HG03439 (cell line): ENCODE data around the gene OTOR.

ENCODE experiments used
- ATAC-seq: cut with Tn5 transposase; IDR thresholded peaks from one replicate; pipeline ENCODE4 v1.9.1; 2021; ENCODE audit warnings: mild to moderate bottlenecking, moderate library complexity; ENCODE audit not compliant: unreplicated experiment

Gene OTOR

GRCh38 chr20:16748308-16748900, at the start of gene OTOR:
TSS of gene OTOR (plus strand) at chr20:16748358. CDS start at chr20:16748402, 44 bp downstream.
- no peak for ATAC-seq

- no peak for ATAC-seq
Observed at GRCh38 chr20:16699293-16699692, 48.9 kb upstream of the OTOR start.

GRCh38 chr20:16701296-16701695, 46.9 kb upstream of the OTOR start:
- ATAC-seq: no peak

GRCh38 chr20:16703570-16703969, 44.6 kb upstream of the OTOR start:
- ATAC-seq: no peak

- no peak for ATAC-seq
Observed at GRCh38 chr20:16707674-16708073, 40.5 kb upstream of the OTOR start.

GRCh38 chr20:16708602-16709001, 39.6 kb upstream of the OTOR start:
- ATAC-seq: no peak

- ATAC-seq: no peak
Observed at GRCh38 chr20:16709017-16709416, 39.1 kb upstream of the OTOR start.

GRCh38 chr20:16710781-16711180, 37.4 kb upstream of the OTOR start:
- ATAC-seq: no peak

- ATAC-seq: no peak
Observed at GRCh38 chr20:16711661-16712258, 36.4 kb upstream of the OTOR start.

- ATAC-seq: no peak
Observed at GRCh38 chr20:16712511-16712947, 35.6 kb upstream of the OTOR start.

GRCh38 chr20:16713066-16713465, 35.1 kb upstream of the OTOR start:
- no peak for ATAC-seq

- ATAC-seq: no peak
Observed at GRCh38 chr20:16714242-16714641, 33.9 kb upstream of the OTOR start.

GRCh38 chr20:16714751-16715150, 33.4 kb upstream of the OTOR start:
- ATAC-seq: no peak

GRCh38 chr20:16719421-16719820, 28.7 kb upstream of the OTOR start:
- ATAC-seq: no peak

GRCh38 chr20:16729080-16729479, 19.1 kb upstream of the OTOR start:
- ATAC-seq: no peak

- ATAC-seq: peak; percentile 100
Observed at GRCh38 chr20:16729565-16730460, 18.3 kb upstream of the OTOR start, which contains the start of gene SNRPB2. TSS of gene SNRPB2 (plus strand) at chr20:16730026. CDS start at chr20:16731703, 1,677 bp downstream.

- no peak for ATAC-seq
Observed at GRCh38 chr20:16732506-16733152, 15.5 kb upstream of the OTOR start.

GRCh38 chr20:16740365-16741072, 7.6 kb upstream of the OTOR start:
- no peak for ATAC-seq

- ATAC-seq: no peak
Observed at GRCh38 chr20:16744178-16744807, 3.9 kb upstream of the OTOR start.

GRCh38 chr20:16745204-16745603, 3.0 kb upstream of the OTOR start:
- ATAC-seq: no peak
